ENCODE results near the gene TEAD2.
"Not testable (repeated sequence)": the region's sequence is repeated elsewhere in the genome, so short reads cannot be mapped to it uniquely, and the experiment has no call there.

TEAD2 gene

DNA sequence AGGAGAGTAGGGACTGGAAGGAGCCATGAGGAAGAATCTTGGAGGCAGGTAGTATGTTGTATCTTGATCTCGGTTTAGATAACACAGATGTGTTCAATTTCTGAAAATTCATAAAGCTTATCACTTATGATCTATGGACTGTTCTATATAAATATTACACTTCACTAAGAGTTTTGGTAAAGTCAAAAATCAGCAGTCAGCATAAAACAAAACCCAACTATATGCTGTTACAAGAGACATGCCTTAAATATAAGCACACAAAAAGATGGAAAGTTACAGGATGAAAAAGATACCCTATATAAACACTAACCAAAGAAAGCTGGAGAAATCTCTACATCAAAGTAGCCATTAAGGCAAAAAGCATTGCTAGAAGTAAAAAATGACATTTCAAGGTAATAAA lies 21.4 kb upstream of the TEAD2 start:
- DNase-seq = no peak

DNA sequence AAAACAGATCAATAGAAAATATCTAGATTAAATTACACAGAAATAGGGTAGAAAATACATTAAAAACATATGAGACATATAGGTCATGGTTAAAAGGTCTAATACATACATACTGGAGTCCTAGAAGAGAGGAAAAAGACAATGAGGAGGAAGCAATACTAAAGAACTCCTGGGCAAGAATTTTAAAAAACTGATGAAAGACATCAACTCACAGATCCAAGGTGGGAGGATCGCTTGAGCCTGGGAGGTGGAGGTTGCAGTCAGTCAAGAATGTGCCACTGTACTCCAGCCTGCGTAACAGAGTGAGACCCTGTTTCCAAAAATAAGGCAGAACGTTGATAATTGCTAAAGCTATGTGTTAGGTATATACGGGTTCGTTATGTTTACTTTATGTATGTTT lies 20.4 kb upstream of the TEAD2 start:
- DNase-seq = no peak

GRCh38 chr19:49380391-49380790 lies 18.2 kb upstream of the TEAD2 start:
- no peak for DNase-seq

GRCh38 chr19:49378512-49378911 lies 16.3 kb upstream of the TEAD2 start:
- DNase-seq = no peak

GRCh38 chr19:49374665-49375434 lies 12.6 kb upstream of the TEAD2 start:
- no peak for DNase-seq

- DNase-seq = not testable (repeated sequence)
These were observed 11.0 kb upstream of the TEAD2 start for GRCh38 chr19:49373174-49373573.

GRCh38 chr19:49371184-49371583 lies 9.0 kb upstream of the TEAD2 start:
- DNase-seq = no peak

GRCh38 chr19:49368711-49369358 lies 6.6 kb upstream of the TEAD2 start:
- no peak for DNase-seq

GRCh38 chr19:49366110-49366509 lies 3.9 kb upstream of the TEAD2 start:
- no peak for DNase-seq

- no peak for DNase-seq
These were observed 2.0 kb upstream of the TEAD2 start for GRCh38 chr19:49364083-49364737.

- peak in 1 of 3 experiments; percentile 66 for DNase-seq
These were observed 1.3 kb upstream of the TEAD2 start, which contains the start of gene DKKL1 for GRCh38 chr19:49363268-49364082. Gene DKKL1 (plus strand): TSS chr19:49363877. CDS start chr19:49363999, 122 bp downstream.

- DNase-seq = no peak
These were observed 682 bp upstream of the TEAD2 start for GRCh38 chr19:49362929-49363267.

DNA sequence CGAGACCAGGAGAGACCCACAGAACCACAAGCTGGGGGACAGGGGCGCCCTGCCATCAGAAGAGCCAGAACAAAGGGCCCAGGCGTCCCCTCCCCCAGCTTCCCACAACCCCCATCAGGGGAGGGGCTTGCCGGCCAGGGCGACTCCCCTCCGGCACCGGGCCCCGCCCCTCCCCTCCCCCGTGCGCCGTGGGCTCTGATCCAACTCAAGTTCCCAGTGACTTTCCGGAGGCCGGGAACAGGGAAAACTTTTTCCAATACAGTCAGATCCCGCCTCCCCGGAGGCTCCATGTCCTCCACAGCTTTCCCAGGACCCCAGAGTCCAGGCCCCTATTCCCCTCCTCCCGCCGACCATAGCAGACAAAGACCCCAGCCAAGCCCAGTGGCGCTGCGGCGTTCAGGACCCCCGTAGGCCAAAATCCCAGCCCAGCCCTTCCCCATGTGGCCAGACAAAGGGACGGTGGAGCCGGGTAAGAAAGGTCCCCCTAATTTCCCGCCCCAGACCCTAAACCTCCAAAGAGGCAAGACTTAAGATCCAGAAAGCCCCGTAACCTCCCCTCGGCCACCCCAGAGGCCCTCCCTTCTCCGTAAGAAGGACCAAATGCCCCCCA lies 673 bp downstream of the TEAD2 start:
- DNase-seq = no peak

DNA sequence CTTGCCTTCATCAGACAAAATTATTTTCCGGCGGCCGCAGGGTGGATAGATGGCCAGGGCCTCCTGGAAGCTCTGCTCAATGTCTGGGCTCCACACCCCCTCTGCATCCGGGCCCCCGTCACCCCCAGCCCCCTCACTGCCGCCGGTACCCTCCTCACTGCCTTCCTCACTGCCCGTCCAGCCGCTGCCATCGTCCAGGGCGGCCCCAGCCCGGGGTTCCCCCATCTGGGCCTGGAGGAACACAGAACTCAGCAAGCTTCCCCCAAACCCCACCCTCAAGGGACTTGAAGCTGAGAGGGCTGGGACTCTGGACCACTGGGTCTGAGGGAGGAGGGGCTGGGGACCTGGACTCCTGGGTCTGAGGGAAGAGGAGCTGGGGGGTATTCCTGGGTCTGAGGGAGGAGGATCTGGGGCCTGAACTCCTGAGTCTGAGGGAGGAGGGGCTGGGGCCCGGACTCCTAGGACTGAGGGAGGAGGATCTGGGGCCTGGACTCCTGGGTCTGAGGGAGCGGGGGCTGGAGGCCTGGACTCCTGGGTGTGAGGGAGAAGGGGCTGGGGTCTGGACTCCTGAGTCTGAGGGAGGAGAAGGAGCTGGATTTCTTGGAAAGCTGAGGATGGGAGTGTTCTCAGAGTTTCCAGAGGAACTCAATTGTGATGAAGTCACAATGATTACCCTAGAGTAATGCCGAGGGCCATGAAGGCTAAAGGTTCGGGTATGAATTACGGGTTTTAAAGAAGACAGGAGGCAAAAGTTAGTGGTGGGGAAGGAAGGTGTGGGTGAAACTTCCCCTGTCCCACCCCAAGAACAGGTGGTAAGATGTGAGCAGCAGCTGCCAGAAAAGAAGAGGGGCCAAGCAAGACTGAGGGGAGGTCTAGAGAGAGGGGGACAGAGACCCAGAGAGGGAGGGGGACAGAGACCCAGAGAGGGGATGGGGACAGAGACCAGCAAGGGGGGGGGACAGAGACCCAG lies 2.1 kb downstream of the TEAD2 start:
- DNase-seq = no peak

GRCh38 chr19:49357186-49357585 lies 5.0 kb downstream of the TEAD2 start:
- no peak for DNase-seq

- no peak for DNase-seq
These were observed 5.8 kb downstream of the TEAD2 start for GRCh38 chr19:49356382-49356781.

DNA sequence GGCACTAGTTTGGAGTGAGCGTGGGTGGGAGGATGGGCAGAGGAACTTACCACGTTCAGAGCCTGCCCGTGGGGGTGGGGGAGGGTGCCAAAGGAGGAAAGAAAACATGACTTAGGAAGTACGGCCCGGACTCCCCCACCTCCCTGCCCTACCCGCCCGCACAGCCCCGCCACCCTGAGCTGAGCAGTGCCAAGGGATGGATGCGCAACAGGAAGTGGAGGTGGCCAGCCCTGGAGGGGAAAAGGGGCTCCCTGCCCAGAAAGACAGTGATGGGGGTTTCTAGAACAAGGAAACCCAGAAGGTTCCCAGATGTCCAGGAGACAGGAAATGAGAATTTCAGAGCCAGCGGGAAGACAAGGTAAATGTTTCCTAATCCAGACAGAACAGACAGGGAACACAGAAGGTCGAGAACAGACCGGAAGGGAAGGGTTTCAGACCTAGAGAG lies 6.3 kb downstream of the TEAD2 start:
- no peak for DNase-seq

- no peak for DNase-seq
These were observed 12.6 kb downstream of the TEAD2 start for GRCh38 chr19:49349567-49349966.

DNA sequence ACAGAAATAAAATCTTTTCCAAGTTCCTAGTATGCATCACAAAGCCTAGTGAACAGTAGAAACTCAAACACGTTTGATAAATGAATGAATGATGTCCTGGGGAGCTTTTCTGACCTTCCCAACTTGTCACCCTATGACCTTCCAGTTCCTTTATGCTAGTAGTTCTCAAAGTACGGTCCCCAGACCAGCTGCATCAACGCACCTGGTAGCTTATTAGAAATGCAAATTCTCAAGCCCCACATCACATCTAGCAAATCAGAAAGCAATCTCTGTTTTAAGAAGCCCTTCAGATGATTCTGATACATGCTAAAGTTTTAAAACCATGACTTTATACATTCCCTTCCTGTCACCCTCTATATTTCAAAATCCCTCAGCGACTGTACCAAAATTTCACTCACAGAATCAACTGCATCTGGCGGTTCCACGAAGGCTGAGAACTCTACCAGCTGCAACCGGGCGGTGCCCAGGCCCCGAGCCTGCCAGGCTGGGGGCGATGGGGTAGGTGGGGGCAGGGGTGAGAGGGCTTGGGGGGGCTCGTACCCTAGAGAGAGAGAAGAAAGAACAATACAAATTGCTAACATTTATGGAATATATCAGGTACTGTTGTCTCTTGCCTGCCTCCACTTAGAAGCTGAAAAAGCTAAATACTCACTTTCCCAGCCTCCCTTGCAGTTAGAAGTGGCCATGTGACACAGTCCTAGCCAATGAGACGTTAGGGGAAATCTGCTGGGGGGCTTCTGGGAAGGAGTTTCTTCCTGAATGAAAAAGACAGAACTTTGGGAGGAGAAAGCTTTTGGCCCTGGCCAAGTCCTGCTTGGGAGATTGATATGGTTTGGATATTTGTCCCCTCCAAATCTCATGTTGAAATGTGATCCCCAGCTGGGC lies 13.7 kb downstream of the TEAD2 start:
- DNase-seq = no peak

DNA sequence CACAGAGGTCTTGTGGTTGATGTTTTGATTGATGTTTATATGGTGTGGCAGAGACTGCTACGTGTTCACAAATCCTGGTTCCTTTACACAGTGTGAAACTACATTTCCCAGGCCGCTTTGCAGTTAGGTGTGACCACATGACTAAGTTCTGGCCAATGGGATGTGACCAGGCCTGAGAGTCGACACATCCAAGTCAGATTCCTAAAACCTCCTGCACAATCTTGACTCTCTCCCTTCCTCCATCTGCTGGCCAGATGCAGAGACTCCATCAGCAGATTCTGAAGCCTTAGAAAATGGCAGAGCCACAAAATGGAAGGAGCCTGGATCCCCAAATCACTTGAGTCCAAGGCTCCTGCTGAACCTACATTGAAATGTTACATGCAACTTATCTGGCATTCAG lies 14.4 kb downstream of the TEAD2 start:
- DNase-seq = peak in 1 of 3 experiments; percentile 32
